ENCODE data around the gene PSMB8. TPM values are rescaled to one million over a fixed set of nuclear protein-coding genes. Genes with fewer than 3 reads are reported as not detected.

Gene PSMB8
- polyA plus RNA-seq, 1 donor (not counting 4 experiments of a cell fraction or from before 2014, with no cell fraction given): 63.4 TPM

DNA sequence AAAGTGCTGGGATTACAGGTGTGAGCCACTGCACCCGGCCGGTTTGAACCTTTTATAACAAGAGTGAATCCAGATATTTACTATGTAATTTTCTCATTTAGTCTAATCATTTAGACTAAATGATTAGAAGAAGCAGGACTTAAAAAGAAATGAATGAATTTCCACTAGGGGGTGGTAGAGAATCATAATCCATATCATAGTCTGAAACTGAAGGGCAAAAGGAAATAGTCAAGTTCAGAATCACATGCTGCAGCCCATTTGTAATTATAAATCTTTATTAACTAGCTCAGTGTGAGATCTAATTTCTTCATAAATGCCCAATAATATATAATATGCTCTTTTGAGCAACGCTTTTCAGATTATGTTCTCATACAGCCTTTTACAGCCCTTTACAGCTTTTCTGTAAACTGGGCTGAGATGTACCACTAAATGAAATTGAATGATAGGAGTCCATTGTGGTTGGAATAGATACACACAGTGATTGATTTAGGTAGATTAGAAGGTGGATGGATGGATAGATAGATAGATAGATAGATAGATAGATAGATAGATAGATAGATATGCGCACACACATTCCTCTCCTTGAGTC, 41.9 kb upstream of the PSMB8 start:
- H2AFZ ChIP-seq (ENCODE audit: control insufficient read depth, low read length): no peak overlapping the region
- H3K9me3 ChIP-seq (ENCODE audit: control insufficient read depth, low read depth, low read length): no peaks in the 10 kb centered on the region
- dilution Hi-C loops (cut with MboI; ENCODE audit: extremely low pct_ligation_motif_present, low sequenced_read_pairs): no loop called here
- no peak overlapping the region for H3K4me2 ChIP-seq (ENCODE audit: control insufficient read depth, extremely low read depth, insufficient read depth, low read depth, low read length)
- H3K27me3 ChIP-seq (ENCODE audit: control insufficient read depth, extremely low read depth, insufficient read depth, low read length): no peaks in the 10 kb centered on the region
- H3K36me3 ChIP-seq (ENCODE audit: control insufficient read depth in 2 of 2, extremely low read depth in 1 of 2, insufficient read depth in 2 of 2, low read length in 2 of 2): no peaks in the 10 kb centered on the region
- no peak for FAIRE-seq
- H3K9me1 ChIP-seq (ENCODE audit: control insufficient read depth, extremely low read depth, insufficient read depth, low read length): no peaks in the 10 kb centered on the region
- no peak overlapping the region for H3K4me3 ChIP-seq (ENCODE audit: control insufficient read depth in 2 of 3, extremely low read depth in 1 of 3, insufficient read depth in 2 of 3, low read depth in 1 of 3, low read length in 3 of 3)
- H3K27ac ChIP-seq (ENCODE audit: control insufficient read depth, insufficient read depth, low read length): no peak overlapping the region
- no peaks in the 10 kb centered on the region for H4K20me1 ChIP-seq (ENCODE audit: control insufficient read depth, extremely low read depth, insufficient read depth, low read length)
- no peak for DNase-seq (ENCODE audit: low read depth, low spot score)
- no peak for TF ChIP-seq EZH2 (IDR thresholded peaks at IDR 0.05; ENCODE audit: low read length)
- TF ChIP-seq, protein P1, sequence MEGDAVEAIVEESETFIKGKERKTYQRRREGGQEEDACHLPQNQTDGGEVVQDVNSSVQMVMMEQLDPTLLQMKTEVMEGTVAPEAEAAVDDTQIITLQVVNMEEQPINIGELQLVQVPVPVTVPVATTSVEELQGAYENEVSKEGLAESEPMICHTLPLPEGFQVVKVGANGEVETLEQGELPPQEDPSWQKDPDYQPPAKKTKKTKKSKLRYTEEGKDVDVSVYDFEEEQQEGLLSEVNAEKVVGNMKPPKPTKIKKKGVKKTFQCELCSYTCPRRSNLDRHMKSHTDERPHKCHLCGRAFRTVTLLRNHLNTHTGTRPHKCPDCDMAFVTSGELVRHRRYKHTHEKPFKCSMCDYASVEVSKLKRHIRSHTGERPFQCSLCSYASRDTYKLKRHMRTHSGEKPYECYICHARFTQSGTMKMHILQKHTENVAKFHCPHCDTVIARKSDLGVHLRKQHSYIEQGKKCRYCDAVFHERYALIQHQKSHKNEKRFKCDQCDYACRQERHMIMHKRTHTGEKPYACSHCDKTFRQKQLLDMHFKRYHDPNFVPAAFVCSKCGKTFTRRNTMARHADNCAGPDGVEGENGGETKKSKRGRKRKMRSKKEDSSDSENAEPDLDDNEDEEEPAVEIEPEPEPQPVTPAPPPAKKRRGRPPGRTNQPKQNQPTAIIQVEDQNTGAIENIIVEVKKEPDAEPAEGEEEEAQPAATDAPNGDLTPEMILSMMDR (optimal IDR thresholded peaks at IDR 0.05 in 1 of 3, IDR thresholded peaks at IDR 0.05 in 1 of 3, conservative IDR thresholded peaks at IDR 0.05 in 1 of 3; ENCODE audit: extremely low read depth in 1 of 3, insufficient read depth in 2 of 3, low read length in 3 of 3): peak in 2 of 3 experiments; percentile 19 to 39
- no peak overlapping the region for H3K9ac ChIP-seq (ENCODE audit: control insufficient read depth, extremely low read depth, insufficient read depth, low read length)
- peaks cover 10% of the 10 kb centered on the region for H3K4me1 ChIP-seq (ENCODE audit: control insufficient read depth, extremely low read depth, insufficient read depth, low read length)
- H3K79me2 ChIP-seq (ENCODE audit: control insufficient read depth, insufficient read depth, low read length): no peaks in the 10 kb centered on the region

DNA sequence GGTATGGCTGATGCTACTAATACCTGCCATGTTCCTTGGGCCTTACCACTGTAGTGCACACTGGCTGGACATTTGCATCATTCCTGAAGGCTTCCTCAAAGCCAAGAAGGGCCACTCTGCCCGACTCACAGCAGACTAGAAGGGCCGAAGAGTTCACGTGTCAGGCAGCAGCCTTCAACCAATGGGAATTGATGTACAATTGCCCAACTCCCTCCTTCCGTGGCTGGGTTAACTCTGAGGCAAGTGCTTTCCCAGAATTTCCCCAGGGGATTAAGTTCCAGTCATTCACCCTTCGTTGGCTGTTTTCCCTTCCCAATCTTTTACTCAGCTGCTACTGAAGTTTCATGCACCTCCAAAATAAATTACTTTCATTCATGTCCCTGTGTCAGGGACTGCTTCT, 39.9 kb upstream of the PSMB8 start:
- dilution Hi-C loops (cut with MboI; ENCODE audit: extremely low pct_ligation_motif_present, low sequenced_read_pairs): no loop called here
- TF ChIP-seq, protein P1 (optimal IDR thresholded peaks at IDR 0.05 in 1 of 3, IDR thresholded peaks at IDR 0.05 in 1 of 3, conservative IDR thresholded peaks at IDR 0.05 in 1 of 3; ENCODE audit: extremely low read depth in 1 of 3, insufficient read depth in 2 of 3, low read length in 3 of 3): no peak
- no peak for TF ChIP-seq EZH2 (IDR thresholded peaks at IDR 0.05; ENCODE audit: low read length)
- DNase-seq (ENCODE audit: low read depth, low spot score) (no peak), FAIRE-seq (no peak)
- peaks cover 10% of the 10 kb centered on the region for H3K4me1 ChIP-seq (ENCODE audit: control insufficient read depth, extremely low read depth, insufficient read depth, low read length)
- no peak overlapping the region for H2AFZ ChIP-seq (ENCODE audit: control insufficient read depth, low read length)
- H3K9ac ChIP-seq (ENCODE audit: control insufficient read depth, extremely low read depth, insufficient read depth, low read length): no peak overlapping the region
- no peak overlapping the region for H3K4me2 ChIP-seq (ENCODE audit: control insufficient read depth, extremely low read depth, insufficient read depth, low read depth, low read length)
- H3K36me3 ChIP-seq (ENCODE audit: control insufficient read depth in 2 of 2, extremely low read depth in 1 of 2, insufficient read depth in 2 of 2, low read length in 2 of 2): no peaks in the 10 kb centered on the region
- H3K4me3 ChIP-seq (ENCODE audit: control insufficient read depth in 2 of 3, extremely low read depth in 1 of 3, insufficient read depth in 2 of 3, low read depth in 1 of 3, low read length in 3 of 3): no peak overlapping the region
- no peaks in the 10 kb centered on the region for H4K20me1 ChIP-seq (ENCODE audit: control insufficient read depth, extremely low read depth, insufficient read depth, low read length)
- H3K9me1 ChIP-seq (ENCODE audit: control insufficient read depth, extremely low read depth, insufficient read depth, low read length): no peaks in the 10 kb centered on the region
- no peaks in the 10 kb centered on the region for H3K27me3 ChIP-seq (ENCODE audit: control insufficient read depth, extremely low read depth, insufficient read depth, low read length)
- no peaks in the 10 kb centered on the region for H3K9me3 ChIP-seq (ENCODE audit: control insufficient read depth, low read depth, low read length)
- no peaks in the 10 kb centered on the region for H3K79me2 ChIP-seq (ENCODE audit: control insufficient read depth, insufficient read depth, low read length)
- H3K27ac ChIP-seq (ENCODE audit: control insufficient read depth, insufficient read depth, low read length): no peak overlapping the region

Data from keratinocyte (primary cell).